GM13977 (cell line): ENCODE results near the gene CEP290.

Experiments used
- DNase-seq: peaks from one replicate; pipeline ENCODE4 v3.0.0; 2012; ENCODE audit warnings: low spot score
- in situ Hi-C: fragments of 300-500 bp; cut with MboI; formaldehyde crosslinking; loops from one replicate; pipeline ENCODE4 v1.12.0; 2022; ENCODE audit warnings: low sequenced_read_pairs, low pct_unique_long_range_greater_than_20kb, mixed read lengths, inconsistent platforms; ENCODE audit not compliant: unreplicated experiment
- TF ChIP-seq, protein P1 (sequence below): IDR thresholded peaks from 2 replicates; pipeline ENCODE4 v1.5.1; 2012; ENCODE audit warnings: mild to moderate bottlenecking, control low read depth; ENCODE audit not compliant: insufficient read depth; ENCODE audit errors: extremely low read depth, missing control alignments

CEP290 gene

DNA sequence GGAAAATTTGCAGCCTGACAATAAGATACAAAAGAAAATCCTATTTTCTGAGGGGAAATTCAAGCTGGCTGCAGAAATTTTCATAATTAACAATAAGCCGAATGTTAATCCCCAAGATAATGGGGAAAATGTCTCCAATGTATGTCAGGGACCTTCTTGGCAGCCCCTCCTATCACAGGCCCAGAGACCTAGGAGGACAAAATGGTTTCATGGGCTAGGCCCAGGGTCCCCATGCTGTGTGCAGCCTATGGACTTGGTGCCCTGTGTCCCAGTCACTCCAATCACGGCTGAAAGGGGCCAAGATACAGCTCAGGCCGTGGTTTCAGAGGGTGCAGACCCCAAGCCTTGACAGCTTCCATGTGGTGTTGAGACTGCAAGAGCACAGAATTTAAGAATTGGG lies 123.9 kb downstream of the CEP290 start:
- DNase-seq, result no peak
- in situ Hi-C loops, result no loop called here
- TF ChIP-seq, protein P1, sequence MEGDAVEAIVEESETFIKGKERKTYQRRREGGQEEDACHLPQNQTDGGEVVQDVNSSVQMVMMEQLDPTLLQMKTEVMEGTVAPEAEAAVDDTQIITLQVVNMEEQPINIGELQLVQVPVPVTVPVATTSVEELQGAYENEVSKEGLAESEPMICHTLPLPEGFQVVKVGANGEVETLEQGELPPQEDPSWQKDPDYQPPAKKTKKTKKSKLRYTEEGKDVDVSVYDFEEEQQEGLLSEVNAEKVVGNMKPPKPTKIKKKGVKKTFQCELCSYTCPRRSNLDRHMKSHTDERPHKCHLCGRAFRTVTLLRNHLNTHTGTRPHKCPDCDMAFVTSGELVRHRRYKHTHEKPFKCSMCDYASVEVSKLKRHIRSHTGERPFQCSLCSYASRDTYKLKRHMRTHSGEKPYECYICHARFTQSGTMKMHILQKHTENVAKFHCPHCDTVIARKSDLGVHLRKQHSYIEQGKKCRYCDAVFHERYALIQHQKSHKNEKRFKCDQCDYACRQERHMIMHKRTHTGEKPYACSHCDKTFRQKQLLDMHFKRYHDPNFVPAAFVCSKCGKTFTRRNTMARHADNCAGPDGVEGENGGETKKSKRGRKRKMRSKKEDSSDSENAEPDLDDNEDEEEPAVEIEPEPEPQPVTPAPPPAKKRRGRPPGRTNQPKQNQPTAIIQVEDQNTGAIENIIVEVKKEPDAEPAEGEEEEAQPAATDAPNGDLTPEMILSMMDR, result no peak

DNA sequence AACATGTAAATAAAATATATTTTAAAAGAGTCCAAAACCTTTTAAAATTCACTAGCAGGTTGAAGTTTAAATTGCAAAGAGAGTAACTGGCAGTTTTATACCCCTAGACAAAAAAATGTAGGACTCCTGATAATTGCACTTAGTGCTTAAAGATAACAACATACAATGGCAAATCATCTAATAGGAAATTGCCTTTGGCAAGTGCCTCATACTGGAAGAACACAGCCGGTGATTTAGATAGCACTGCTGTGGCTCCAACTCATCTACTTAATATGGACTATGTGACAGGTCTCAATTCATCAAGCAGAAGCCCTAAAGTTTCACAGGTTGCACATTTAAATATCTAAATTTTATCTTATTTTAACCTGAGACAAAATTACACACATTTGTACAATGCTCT lies 126.1 kb downstream of the CEP290 start:
- TF ChIP-seq, protein P1, result no peak
- in situ Hi-C loops, result no loop called here
- no peak for DNase-seq

DNA sequence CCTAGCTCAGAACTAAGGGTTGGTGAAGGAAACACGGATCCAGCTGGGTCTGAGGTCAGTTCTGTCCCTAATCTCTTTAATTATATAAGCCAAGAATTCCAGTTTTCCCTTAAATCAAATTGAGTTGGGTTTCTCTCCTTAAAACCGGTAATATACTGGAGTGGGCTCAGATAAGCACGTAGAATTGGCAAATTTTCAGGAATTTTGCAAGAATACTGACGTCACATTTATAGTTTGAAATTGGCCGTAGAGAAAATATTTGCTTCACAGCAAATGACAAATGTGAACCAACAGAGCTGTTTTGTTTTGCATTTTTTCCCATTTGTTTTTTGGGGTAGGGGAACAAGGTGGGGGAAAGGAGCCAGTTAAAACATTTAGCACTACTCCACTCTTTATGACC lies 130.1 kb downstream of the CEP290 start:
- TF ChIP-seq, protein P1, result no peak
- in situ Hi-C loops, result no loop called here
- no peak for DNase-seq

DNA sequence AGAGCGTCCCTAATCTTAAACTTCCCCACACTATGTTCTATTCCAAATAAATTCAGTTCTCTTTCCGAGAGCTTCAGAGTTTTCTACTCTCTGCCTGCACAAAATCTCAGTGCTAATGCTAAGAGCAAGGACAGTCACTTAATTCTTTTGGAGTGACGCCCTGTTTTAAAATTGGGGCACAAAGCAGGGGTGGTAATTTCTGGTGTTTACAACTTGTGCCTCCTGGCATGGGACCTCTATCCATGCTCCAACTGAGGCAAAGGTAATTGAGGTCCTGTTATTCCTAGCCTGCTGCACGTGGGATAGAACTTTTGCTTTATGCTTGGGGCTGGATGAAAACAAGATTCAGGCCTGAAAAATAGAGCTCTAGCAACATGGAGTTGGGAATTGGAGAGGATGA lies 135.5 kb downstream of the CEP290 start:
- TF ChIP-seq, protein P1, result no peak
- in situ Hi-C loops, result no loop called here
- no peak for DNase-seq

DNA sequence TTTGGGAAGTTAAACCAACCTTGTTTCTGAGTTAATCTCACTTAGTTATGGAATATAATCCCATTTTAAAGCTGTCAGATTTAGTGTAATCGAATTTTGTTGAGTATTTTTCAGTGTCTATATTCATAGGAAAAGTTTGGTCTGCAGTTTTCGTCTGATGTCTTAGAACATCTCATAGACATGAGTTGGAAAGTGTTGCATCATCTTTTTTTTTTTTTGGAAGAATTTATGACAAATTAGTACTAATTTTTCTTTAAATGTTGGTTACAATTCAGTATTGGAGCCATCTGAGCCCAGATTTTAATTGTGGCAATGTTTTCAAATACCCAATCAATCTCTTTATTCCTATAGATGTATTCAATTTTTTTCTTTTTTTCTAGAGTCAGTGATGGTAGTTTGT lies 140.6 kb downstream of the CEP290 start:
- no peak for DNase-seq
- in situ Hi-C loops, result no loop called here
- TF ChIP-seq, protein P1, result no peak
